Fibroblast of lung (primary cell): Measurements from ENCODE around the gene RELL1. TPM values are rescaled to one million over a fixed set of nuclear protein-coding genes. Genes with fewer than 3 reads are reported as not detected.
"Not testable (repeated sequence)": the region's sequence is repeated elsewhere in the genome, so short reads cannot be mapped to it uniquely, and the experiment has no call there.

Experiments
- DNase-seq, 2 donors: peaks; one replicate each; pipeline versions ENCODE4 v3.0.0 to v3.0.0-alpha.2; 2010; ENCODE audit warnings: low read depth in 2 of 2
- H2AFZ ChIP-seq: 2 replicates; pipeline ENCODE4 v1.5.1; 2012; ENCODE audit warnings: low read length, control low read depth, inconsistent platforms
- H3K27ac ChIP-seq: 2 replicates; pipeline ENCODE4 v1.5.1; 2011; ENCODE audit warnings: low read length, control low read depth; ENCODE audit not compliant: insufficient read depth
- H3K27me3 ChIP-seq: 2 replicates; pipeline ENCODE4 v1.5.1; 2011; ENCODE audit warnings: mild to moderate bottlenecking, low read length; ENCODE audit not compliant: control insufficient read depth, insufficient read depth
- H3K36me3 ChIP-seq: 2 replicates; pipeline ENCODE4 v1.5.1; 2011; ENCODE audit warnings: low read length; ENCODE audit not compliant: control insufficient read depth, insufficient read depth
- H3K4me1 ChIP-seq: 2 replicates; pipeline ENCODE4 v1.5.1; 2011; ENCODE audit warnings: low read length; ENCODE audit not compliant: control insufficient read depth, insufficient read depth; ENCODE audit errors: extremely low read depth
- H3K4me2 ChIP-seq: 2 replicates; pipeline ENCODE4 v1.5.1; 2011; ENCODE audit warnings: low read length, control low read depth; ENCODE audit not compliant: insufficient read depth; ENCODE audit errors: extremely low read depth
- H3K4me3 ChIP-seq, 4 experiments: fragments of 200-600 bp in 1 of 4; sonication (generic) in 1 of 4; replicated peaks in 1 of 4; 2 replicates each; pipeline ENCODE4 v1.5.1; 2011 to 2016; ENCODE audit warnings: low read length in 4 of 4, low read depth in 3 of 4, mild to moderate bottlenecking in 3 of 4, control low read depth in 2 of 4, inconsistent platforms in 1 of 4, mixed read lengths in 1 of 4; ENCODE audit not compliant: insufficient read depth in 1 of 4; ENCODE audit errors: control extremely low read depth in 1 of 4
- H3K79me2 ChIP-seq: 2 replicates; pipeline ENCODE4 v1.5.1; 2012; ENCODE audit warnings: mild to moderate bottlenecking, low read length, inconsistent platforms; ENCODE audit not compliant: control insufficient read depth, insufficient read depth
- H3K9ac ChIP-seq: 2 replicates; pipeline ENCODE4 v1.5.1; 2011; ENCODE audit warnings: mild to moderate bottlenecking, low read length, control low read depth; ENCODE audit not compliant: insufficient read depth
- H3K9me3 ChIP-seq: 2 replicates; pipeline ENCODE4 v1.5.1; 2012; ENCODE audit warnings: low read depth, low read length; ENCODE audit not compliant: control insufficient read depth, insufficient read depth
- H4K20me1 ChIP-seq: 2 replicates; pipeline ENCODE4 v1.5.1; 2011; ENCODE audit warnings: low read length; ENCODE audit not compliant: control insufficient read depth, insufficient read depth; ENCODE audit errors: extremely low read depth
- CTCF ChIP-seq, 2 donors: IDR thresholded peaks in 1 of 2; conservative IDR thresholded peaks in 1 of 2; 1 replicate in 1 of 2; 2 replicates in 1 of 2; pipeline ENCODE4 v1.5.1; 2011 to 2012; ENCODE audit warnings: low read length in 2 of 2, control low read depth in 1 of 2, inconsistent platforms in 1 of 2, low read depth in 1 of 2, mild to moderate bottlenecking in 1 of 2
- EZH2 ChIP-seq: IDR thresholded peaks from 2 replicates; pipeline ENCODE4 v1.5.1; 2012; ENCODE audit warnings: low read length, control low read depth, mild to moderate bottlenecking; ENCODE audit errors: missing control alignments
- polyA plus RNA-seq, 2 donors: library from polyadenylated mRNA; depleted of rRNA in 1 of 2; stranded (reverse) in 1 of 2; unstranded in 1 of 2; fragments of >200 nt; gene quantifications; 2 replicates each; pipeline ENCODE4 v1.2.1, GENCODE V29; 2011 to 2012; ENCODE audit warnings: missing spikeins in 1 of 2
- total RNA-seq: library from RNA; depleted of rRNA; stranded (reverse); fragments of >200 nt; gene quantifications from 2 replicates; pipeline ENCODE4 v1.2.1, GENCODE V29; 2014

Gene RELL1
- total and polyA plus RNA-seq, 2 donors (not counting 1 experiment from before 2014, with no cell fraction given) = 16.1 to 71.0 TPM

- H2AFZ ChIP-seq = no peak overlapping the region
- no peaks in the 10 kb centered on the region for H4K20me1 ChIP-seq
- H3K4me1 ChIP-seq = peaks cover 9% of the 10 kb centered on the region
- no peak overlapping the region for H3K9ac ChIP-seq
- no peaks in the 10 kb centered on the region for H3K36me3 ChIP-seq
- no peaks in the 10 kb centered on the region for H3K27me3 ChIP-seq
- no peaks in the 10 kb centered on the region for H3K9me3 ChIP-seq
- H3K27ac ChIP-seq = no peak overlapping the region
- H3K4me2 ChIP-seq = no peak overlapping the region
- no peak overlapping the region for H3K4me3 ChIP-seq
- no peak for DNase-seq
- no peaks in the 10 kb centered on the region for H3K79me2 ChIP-seq
- TF ChIP-seq EZH2 = no peak
These were observed 15.1 kb downstream of the RELL1 start for GRCh38 chr4:37671072-37671471.

- Histone ChIP-seq H4K20me1 (no peaks in the 10 kb centered on the region), H3K27ac (no peak overlapping the region), H3K4me3 (no peak overlapping the region), H3K36me3 (no peaks in the 10 kb centered on the region), H2AFZ (no peak overlapping the region), H3K9ac (no peak overlapping the region), H3K27me3 (no peaks in the 10 kb centered on the region), H3K4me2 (no peak overlapping the region), H3K4me1 (peaks cover 17% of the 10 kb centered on the region), H3K79me2 (peaks cover 2% of the 10 kb centered on the region), H3K9me3 (no peaks in the 10 kb centered on the region)
- TF ChIP-seq EZH2 = no peak
- TF ChIP-seq CTCF (conservative IDR thresholded peaks at IDR 0.05 in 1 of 2, IDR thresholded peaks at IDR 0.05 in 1 of 2; ENCODE audit: low read depth in 1 of 2, low read length in 2 of 2) = no peak
- no peak for DNase-seq
These were observed 15.9 kb downstream of the RELL1 start for GRCh38 chr4:37670249-37670648.

- H2AFZ ChIP-seq, H3K36me3 ChIP-seq, H3K9me3 ChIP-seq, H3K4me2 ChIP-seq, H3K4me3 ChIP-seq, H3K27me3 ChIP-seq, H3K27ac ChIP-seq, H3K79me2 ChIP-seq, DNase-seq, H3K9ac ChIP-seq, H4K20me1 ChIP-seq: not testable (repeated sequence)
- peaks cover 22% of the 10 kb centered on the region for H3K4me1 ChIP-seq
These were observed 17.1 kb downstream of the RELL1 start for GRCh38 chr4:37669124-37669523.

- no peaks in the 10 kb centered on the region for H3K9me3 ChIP-seq
- TF ChIP-seq CTCF (conservative IDR thresholded peaks at IDR 0.05 in 1 of 2, IDR thresholded peaks at IDR 0.05 in 1 of 2; ENCODE audit: low read depth in 1 of 2, low read length in 2 of 2) (no peak), EZH2 (no peak)
- no peak overlapping the region for H3K4me3 ChIP-seq
- H2AFZ ChIP-seq = no peak overlapping the region
- no peaks in the 10 kb centered on the region for H3K36me3 ChIP-seq
- H4K20me1 ChIP-seq = no peaks in the 10 kb centered on the region
- H3K9ac ChIP-seq = no peak overlapping the region
- H3K27ac ChIP-seq = peak overlapping the region; percentile 1
- no peaks in the 10 kb centered on the region for H3K27me3 ChIP-seq
- H3K4me2 ChIP-seq = no peak overlapping the region
- H3K79me2 ChIP-seq = peaks cover 2% of the 10 kb centered on the region
- H3K4me1 ChIP-seq = peaks cover 25% of the 10 kb centered on the region
- peak in 1 of 2 donors; percentile 27 for DNase-seq
These were observed 18.7 kb downstream of the RELL1 start for GRCh38 chr4:37667197-37668100.
